DMS53 treated with DMSO at 0.1 percent for 48 hours (cell line): Measurements from ENCODE around the gene CSDE1.
A peak's percentile ranks its signal among the peaks of the same experiment; 100 is the strongest.

ENCODE experiments used
- DNase-seq: peaks from one replicate; lab custom pipeline; 2025; ENCODE audit not compliant: unreplicated experiment; lab: John Stamatoyannopoulos, UW

CSDE1 gene

GRCh38 chr1:114703242-114703641, 54.5 kb downstream of the CSDE1 start:
- DNase-seq = no peak

- DNase-seq = no peak
Observed at GRCh38 chr1:114702737-114703136, 55.0 kb downstream of the CSDE1 start.

- DNase-seq = no peak
Observed at GRCh38 chr1:114701931-114702330, 55.9 kb downstream of the CSDE1 start.

GRCh38 chr1:114700036-114700600, 57.7 kb downstream of the CSDE1 start:
- no peak for DNase-seq

GRCh38 chr1:114696810-114697209, 61.0 kb downstream of the CSDE1 start:
- DNase-seq = no peak

- DNase-seq = no peak
Observed at GRCh38 chr1:114695430-114696058, 62.2 kb downstream of the CSDE1 start, which contains the start of gene AMPD1. AMPD1 (minus strand) TSS chr1:114695546; CDS start chr1:114695471, 75 bp downstream.

- DNase-seq = no peak
Observed at GRCh38 chr1:114694540-114695310, 63.1 kb downstream of the CSDE1 start.

- no peak for DNase-seq
Observed at GRCh38 chr1:114692947-114693346, 64.8 kb downstream of the CSDE1 start.

GRCh38 chr1:114691061-114691460, 66.7 kb downstream of the CSDE1 start:
- DNase-seq = no peak

- DNase-seq = no peak
Observed at GRCh38 chr1:114690148-114690547, 67.6 kb downstream of the CSDE1 start.

GRCh38 chr1:114688526-114688925, 69.3 kb downstream of the CSDE1 start:
- no peak for DNase-seq

GRCh38 chr1:114685851-114686250, 71.9 kb downstream of the CSDE1 start:
- no peak for DNase-seq

GRCh38 chr1:114677691-114678090, 80.1 kb downstream of the CSDE1 start:
- no peak for DNase-seq

- no peak for DNase-seq
Observed at GRCh38 chr1:114676115-114676514, 81.7 kb downstream of the CSDE1 start.

GRCh38 chr1:114671939-114672275, 85.9 kb downstream of the CSDE1 start:
- no peak for DNase-seq

GRCh38 chr1:114671011-114671938, 86.5 kb downstream of the CSDE1 start:
- DNase-seq = peak; percentile 32

GRCh38 chr1:114670083-114671010, 87.4 kb downstream of the CSDE1 start:
- peak; percentile 85 for DNase-seq

GRCh38 chr1:114669562-114670082, 88.2 kb downstream of the CSDE1 start, which contains the start of gene DENND2C:
DENND2C (minus strand) TSS chr1:114670049; CDS start chr1:114625984, 44,065 bp downstream.
- no peak for DNase-seq

GRCh38 chr1:114668784-114669561, 88.8 kb downstream of the CSDE1 start:
- peak; percentile 7 for DNase-seq
